K562 (cell line): Measurements from ENCODE around the gene GMDS. TPM values are rescaled to one million over a fixed set of nuclear protein-coding genes. Genes with fewer than 3 reads are reported as not detected.

Experiments
- ATAC-seq: fragments of 200-7000 bp; cut with Tn5 transposase; 3 replicates; pipeline ENCODE4 v1.9.1; 2020; ENCODE audit warnings: moderate library complexity
- BruUV-seq: library from RNA; stranded (reverse); fragments of 400-500 nt; replicated peaks from 2 replicates; lab custom pipeline; 2021; lab: Mats Ljungman, UMichigan
- CTCF ChIA-PET: fragments of 300-600 bp; formaldehyde crosslinking; extraction: SDS; loops from one replicate; lab custom pipeline; 2021; ENCODE audit warnings: low intra/inter-chr PET ratio; lab: Yijun Ruan, JAX
- POLR2A ChIA-PET: fragments of 300-600, 350-650 bp; sonication (Branson Sonifier 250); formaldehyde crosslinking; extraction: SDS; loops from one replicate; lab custom pipeline; 2021; ENCODE audit warnings: antibody characterized with exemption, inconsistent platforms; lab: Yijun Ruan, JAX
- DNase-seq, 4 experiments: peaks; one replicate each; pipeline versions ENCODE4 v3.0.0 to v3.0.0-alpha.2; 2011 to 2018; ENCODE audit warnings: low spot score in 3 of 4, mixed read lengths in 3 of 4; ENCODE audit errors: extremely low read depth in 1 of 4
- FAIRE-seq: peaks from 2 replicates; lab custom pipeline; 2011; peaks lifted over from hg19 to GRCh38; lab: Jason Lieb, UNC
- H2AFZ ChIP-seq: 2 replicates; pipeline ENCODE4 v1.6.0; 2011; ENCODE audit warnings: low read depth, low read length, control low read depth, inconsistent platforms
- H3K27ac ChIP-seq: fragments of 200-600 bp; 3 replicates; pipeline ENCODE4 v1.8.0; 2011; ENCODE audit warnings: low read depth, mild to moderate bottlenecking, control low read depth, inconsistent platforms, low read length, moderate library complexity, mixed read lengths; ENCODE audit errors: extremely low read depth
- H3K27me3 ChIP-seq, 2 experiments: fragments of 300-600 bp in 1 of 2; 2 replicates in 1 of 2; 3 replicates in 1 of 2; pipeline versions ENCODE4 v1.6.0 to v1.8.0; 2011; ENCODE audit warnings: inconsistent platforms in 2 of 2, low read length in 2 of 2, mild to moderate bottlenecking in 1 of 2, mixed read lengths in 1 of 2, moderate library complexity in 1 of 2; ENCODE audit not compliant: control insufficient read depth in 2 of 2, insufficient read depth in 2 of 2
- H3K36me3 ChIP-seq: fragments of 300-600 bp; 3 replicates; pipeline ENCODE4 v1.8.0; 2011; ENCODE audit warnings: mild to moderate bottlenecking, low read length, inconsistent platforms; ENCODE audit not compliant: control insufficient read depth, insufficient read depth
- H3K4me1 ChIP-seq, 2 experiments: fragments of 200-600 bp in 1 of 2; replicated peaks in 1 of 2; 2 replicates in 1 of 2; 3 replicates in 1 of 2; pipeline versions ENCODE4 v1.5.1 to v1.8.0; 2011; ENCODE audit warnings: inconsistent platforms in 2 of 2, low read length in 2 of 2, mild to moderate bottlenecking in 1 of 2, mixed read lengths in 1 of 2, moderate library complexity in 1 of 2; ENCODE audit not compliant: control insufficient read depth in 2 of 2, insufficient read depth in 2 of 2
- H3K4me2 ChIP-seq: 2 replicates; pipeline ENCODE4 v1.6.1; 2011; ENCODE audit warnings: low read length, control low read depth, inconsistent platforms, mixed read lengths; ENCODE audit not compliant: insufficient read depth
- H3K4me3 ChIP-seq: fragments of 200-600 bp; sonication (generic), shearing (Covaris generic); 2 replicates; pipeline ENCODE4 v1.5.1; 2016; ENCODE audit warnings: control low read depth, inconsistent platforms
- H3K79me2 ChIP-seq: fragments of 200-600 bp; 3 replicates; pipeline ENCODE4 v1.8.0; 2011; ENCODE audit warnings: low read length, inconsistent platforms; ENCODE audit not compliant: control insufficient read depth, insufficient read depth
- H3K9ac ChIP-seq, 2 experiments: 2 replicates each; pipeline versions ENCODE4 v1.6.0 to v1.6.1; 2011; ENCODE audit warnings: low read depth in 2 of 2, low read length in 2 of 2, control low read depth in 1 of 2, inconsistent platforms in 1 of 2, mild to moderate bottlenecking in 1 of 2, mixed read lengths in 1 of 2; ENCODE audit not compliant: insufficient read depth in 1 of 2
- H3K9me1 ChIP-seq: one replicate; pipeline ENCODE4 v1.6.0; 2011; ENCODE audit warnings: inconsistent platforms, mild to moderate bottlenecking, low read length, moderate library complexity; ENCODE audit not compliant: control insufficient read depth, insufficient read depth
- H3K9me3 ChIP-seq: replicated peaks from 2 replicates; pipeline ENCODE4 v1.5.1; 2011; ENCODE audit warnings: low read depth, low read length, inconsistent platforms; ENCODE audit not compliant: control insufficient read depth, insufficient read depth
- H4K20me1 ChIP-seq: replicated peaks from 2 replicates; pipeline ENCODE4 v1.6.1; 2011; ENCODE audit warnings: low read length, inconsistent platforms, mixed read lengths; ENCODE audit not compliant: control insufficient read depth, insufficient read depth
- HNRNPK ChIP-seq: fragments of 200-400 bp; formaldehyde crosslinking; IDR thresholded peaks from one replicate; pipeline ENCODE4 v1.6.1; 2018; ENCODE audit warnings: mild to moderate bottlenecking, low read depth, low read length; ENCODE audit not compliant: poor library complexity, severe bottlenecking
- KLF10 ChIP-seq: fragments of 250-450 bp; sonication (Bioruptor Pico); IDR thresholded peaks from 2 replicates; pipeline ENCODE4 v1.6.1; 2021; ENCODE audit warnings: matching md5 sums
- LEF1 ChIP-seq: fragments of 450-650 bp; IDR thresholded peaks from 2 replicates; pipeline ENCODE4 v1.6.1; 2016; ENCODE audit warnings: mild to moderate bottlenecking
- POLR3A ChIP-seq: IDR thresholded peaks from 2 replicates; pipeline ENCODE4 v1.6.1; 2011; ENCODE audit warnings: borderline replicate concordance, mild to moderate bottlenecking, moderate library complexity; ENCODE audit not compliant: insufficient read length, insufficient read depth; ENCODE audit errors: extremely low read depth
- TRIM25 ChIP-seq: fragments of 450-650 bp; IDR thresholded peaks from 2 replicates; pipeline ENCODE4 v1.7.0; 2016; ENCODE audit warnings: borderline replicate concordance
- ZNF253 ChIP-seq: fragments of 250-450 bp; sonication (Bioruptor Pico); conservative IDR thresholded peaks from 2 replicates; pipeline ENCODE4 v1.6.1; 2021; ENCODE audit warnings: mild to moderate bottlenecking
- ZNF830 ChIP-seq: fragments of 250-450 bp; sonication (Bioruptor Pico); IDR thresholded peaks from 2 replicates; pipeline ENCODE4 v1.5.0; 2021; ENCODE audit warnings: mild to moderate bottlenecking
- WGBS: fragments of 100-300 bp; shearing (Covaris generic); methylation state at CpG from one replicate; pipeline ENCODE4 v1.1.6; 2016; ENCODE audit warnings: low coverage, mixed read lengths; ENCODE audit not compliant: insufficient coverage; ENCODE audit errors: missing lambda C conversion rate; 5-methylcytosine and 5-hydroxymethylcytosine counted together
- in situ Hi-C: fragments of 300-500 bp; cut with MboI; formaldehyde crosslinking; loops from 4 replicates; pipeline ENCODE4 v1.15.0; 2018; ENCODE audit warnings: inconsistent platforms, mixed read lengths
- intact Hi-C: fragments of 100-400 bp; cut with micrococcal nuclease; formaldehyde crosslinking; loops from 2 replicates; pipeline ENCODE4 v1.14.2; 2022
- polyA plus RNA-seq, 8 experiments: library from polyadenylated mRNA; depleted of rRNA in 4 of 8; stranded (reverse) in 5 of 8; unstranded in 3 of 8; fragments of >200 nt; fragmentation: Nextera tagmentation in 2 of 8; fragmentation: Illumina TruSeq in 1 of 8; extraction: Ambion mirVana in 2 of 8; extraction: Trizol in 1 of 8; gene quantifications; 2 replicates each; pipeline versions ENCODE4 v1.2.1 to v1.2.3, GENCODE V29; 2011 to 2014; ENCODE audit warnings: inconsistent platforms in 1 of 8, missing spikeins in 1 of 8
- total RNA-seq, 7 experiments: library from RNA; depleted of rRNA in 6 of 7; stranded (reverse); fragments of >200 nt in 6 of 7; fragmentation: Illumina TruSeq in 2 of 7; extraction: Trizol in 2 of 7; gene quantifications; 2 replicates each; pipeline versions ENCODE4 v1.2.1 to v1.2.3, GENCODE V29; 2011 to 2021; ENCODE audit warnings: low replicate concordance in 1 of 7

GMDS gene
- total and polyA plus RNA-seq, 9 of the 15 experiments (the other 6 are each of a cell fraction or from before 2014, with no cell fraction given): 0.48 to 31.8 (median 13.4) TPM

DNA sequence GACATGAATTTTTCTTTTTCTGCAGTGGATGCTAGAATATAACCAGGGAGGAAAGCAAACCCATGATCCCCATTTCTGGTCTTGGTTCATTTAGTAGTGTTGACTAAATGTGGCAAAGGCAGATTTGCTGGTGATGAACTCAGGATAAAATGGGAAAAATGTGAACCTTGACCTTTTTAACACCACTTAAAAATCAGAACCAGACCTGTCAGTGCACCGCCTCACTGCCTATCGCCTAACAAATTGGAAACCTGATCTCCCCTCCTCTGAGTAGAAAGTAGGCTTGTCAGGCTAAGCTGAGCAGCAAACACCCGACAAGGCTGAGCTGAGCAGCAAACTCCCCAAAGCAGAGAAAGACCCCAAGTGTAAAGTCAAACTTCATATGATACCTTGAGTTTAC is 380.9 kb downstream of the GMDS start:
- no peak overlapping the region for H3K27ac ChIP-seq
- H3K27me3 ChIP-seq: peaks cover 10 to 12% of the 10 kb centered on the region in 2 experiments; a peak in 3 of 5 replicates
- ChIA-PET POLR2A (interaction anchor here (1.0 to 1.2 kb wide), 2 partner anchors 9 to 60 kb away, joined by 3 to 4 read pairs; no protein-coding TSS in a partner anchor), CTCF (no interaction called here)
- H3K36me3 ChIP-seq: no peaks in the 10 kb centered on the region
- no peak overlapping the region for H3K4me3 ChIP-seq
- H4K20me1 ChIP-seq: no peaks in the 10 kb centered on the region
- no TSS peak for BruUV-seq
- H3K9me1 ChIP-seq: no peaks in the 10 kb centered on the region
- no peak overlapping the region for H3K9ac ChIP-seq
- in situ Hi-C loops: no loop called here
- no peak overlapping the region for H3K4me2 ChIP-seq
- H3K9me3 ChIP-seq: no peaks in the 10 kb centered on the region
- no peak for FAIRE-seq
- 0% methylated on average over 3 of the region's 3 CpGs for WGBS
- DNase-seq: no peak
- no peaks in the 10 kb centered on the region for H3K79me2 ChIP-seq
- no peak for ATAC-seq
- no peak overlapping the region for H2AFZ ChIP-seq
- intact Hi-C loops: no loop called here
- no peaks in the 10 kb centered on the region for H3K4me1 ChIP-seq
- TF ChIP-seq TRIM25: no peak
- no peak for TF ChIP-seq ZNF830
- TF ChIP-seq ZNF253 (CRISPR knock-in tag): no peak
- no peak for TF ChIP-seq LEF1
- no peak for TF ChIP-seq KLF10 (CRISPR knock-in tag)
- TF ChIP-seq POLR3A: no peak
- no peak for TF ChIP-seq HNRNPK
